HUES48 (cell line): ENCODE data around the gene REXO5.
"Not testable (repeated sequence)": the region's sequence is repeated elsewhere in the genome, so short reads cannot be mapped to it uniquely, and the experiment has no call there.

Source experiments
- H3K27ac ChIP-seq: one replicate; pipeline ENCODE4 v1.7.0; 2013; ENCODE audit warnings: low read depth, low read length, inconsistent platforms
- H3K27me3 ChIP-seq: 2 replicates; pipeline ENCODE4 v1.6.1; 2013; ENCODE audit warnings: mild to moderate bottlenecking, low read length; ENCODE audit not compliant: control insufficient read depth, insufficient read depth
- H3K36me3 ChIP-seq: 2 replicates; pipeline ENCODE4 v1.6.1; 2013; ENCODE audit warnings: low read length; ENCODE audit not compliant: control insufficient read depth, insufficient read depth
- H3K4me1 ChIP-seq: 2 replicates; pipeline ENCODE4 v1.6.1; 2013; ENCODE audit warnings: mild to moderate bottlenecking, low read length; ENCODE audit not compliant: control insufficient read depth, insufficient read depth
- H3K4me3 ChIP-seq: 2 replicates; pipeline ENCODE4 v1.5.1; 2013; ENCODE audit warnings: mild to moderate bottlenecking, low read depth, low read length
- H3K9ac ChIP-seq: 2 replicates; pipeline ENCODE4 v1.6.1; 2013; ENCODE audit warnings: mild to moderate bottlenecking, low read depth, low read length, moderate library complexity
- H3K9me3 ChIP-seq: 2 replicates; pipeline ENCODE4 v1.6.1; 2013; ENCODE audit warnings: low read length; ENCODE audit not compliant: control insufficient read depth, insufficient read depth

Gene REXO5

DNA sequence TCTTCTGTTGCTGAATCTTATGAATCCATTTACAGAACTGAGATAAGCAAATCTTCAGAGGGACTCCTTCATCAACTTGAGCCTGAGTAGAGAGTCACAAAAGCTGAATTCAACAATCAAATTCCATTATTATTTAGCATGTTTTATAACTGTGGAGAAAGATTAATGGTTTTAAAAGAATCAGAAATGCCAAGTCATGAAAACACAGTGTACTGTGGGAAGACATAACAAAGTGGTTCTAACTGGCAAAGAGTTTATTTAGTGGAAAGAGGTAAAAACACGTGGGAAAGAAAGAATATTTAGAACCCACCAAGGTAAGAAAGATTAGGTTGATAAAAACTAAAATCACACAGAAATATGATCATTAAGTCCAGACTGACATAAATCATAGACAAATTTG is 5.0 kb upstream of the REXO5 start:
- Histone ChIP-seq H3K4me3 (no peak overlapping the region), H3K9ac (no peak overlapping the region), H3K27me3 (no peaks in the 10 kb centered on the region), H3K4me1 (no peaks in the 10 kb centered on the region), H3K36me3 (peaks cover 39% of the 10 kb centered on the region), H3K9me3 (no peaks in the 10 kb centered on the region), H3K27ac (no peak overlapping the region)

DNA sequence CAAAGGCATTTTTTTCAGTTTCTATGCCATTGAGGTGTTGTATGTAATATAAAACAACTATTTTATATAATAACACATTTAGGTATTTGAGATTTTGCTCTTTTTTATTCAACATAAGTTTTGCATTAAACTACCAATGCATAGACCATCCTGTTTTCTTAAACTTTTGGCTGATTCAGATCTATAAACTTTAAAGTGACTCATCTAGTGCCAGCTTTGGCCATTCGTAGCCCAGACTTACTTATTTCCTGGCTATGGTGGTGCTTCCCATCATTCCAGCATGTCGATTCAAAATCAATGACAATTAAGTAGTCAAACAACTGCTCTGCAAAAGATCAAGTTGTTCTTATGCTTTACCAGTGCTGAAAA is 3.2 kb upstream of the REXO5 start:
- Histone ChIP-seq H3K36me3 (peaks cover 24% of the 10 kb centered on the region), H3K9ac (no peak overlapping the region), H3K4me3 (no peak overlapping the region), H3K4me1 (peaks cover 5% of the 10 kb centered on the region), H3K27me3 (no peaks in the 10 kb centered on the region), H3K27ac (no peak overlapping the region), H3K9me3 (no peaks in the 10 kb centered on the region)

DNA sequence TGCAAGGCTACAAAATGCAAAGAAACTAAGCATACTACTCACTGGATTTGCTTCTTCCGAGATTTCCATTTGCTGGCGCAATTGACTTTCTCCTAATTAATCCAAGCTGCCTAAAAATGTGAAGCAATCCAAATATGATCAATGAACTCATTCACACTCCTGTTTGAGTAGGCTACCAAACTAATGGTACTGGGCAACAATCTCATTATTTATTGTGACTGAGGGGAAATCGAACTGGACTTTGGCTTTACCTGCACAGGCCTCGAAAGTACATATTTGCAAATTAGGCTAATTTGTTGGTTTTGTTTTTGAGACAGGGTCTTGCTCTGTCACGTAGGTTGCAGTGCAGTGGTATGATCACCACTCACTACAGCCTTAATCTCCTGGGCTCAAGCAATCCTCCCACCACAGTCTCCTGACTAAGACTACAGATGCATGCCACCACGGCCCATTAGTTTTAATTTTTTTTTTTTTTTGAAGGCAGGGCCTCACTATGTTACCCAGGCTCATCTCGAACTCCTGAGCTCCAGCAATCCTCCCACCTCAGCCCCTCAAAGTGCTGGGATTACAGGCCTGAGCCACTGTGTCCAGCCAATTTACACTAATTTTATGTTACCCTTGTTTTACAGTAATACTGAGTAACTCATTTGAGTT is 2.6 kb upstream of the REXO5 start:
- H3K27me3 ChIP-seq, result no peaks in the 10 kb centered on the region
- H3K9ac ChIP-seq, result no peak overlapping the region
- H3K9me3 ChIP-seq, result no peaks in the 10 kb centered on the region
- no peak overlapping the region for H3K4me3 ChIP-seq
- peaks cover 19% of the 10 kb centered on the region for H3K36me3 ChIP-seq
- peaks cover 6% of the 10 kb centered on the region for H3K4me1 ChIP-seq
- H3K27ac ChIP-seq, result no peak overlapping the region

DNA sequence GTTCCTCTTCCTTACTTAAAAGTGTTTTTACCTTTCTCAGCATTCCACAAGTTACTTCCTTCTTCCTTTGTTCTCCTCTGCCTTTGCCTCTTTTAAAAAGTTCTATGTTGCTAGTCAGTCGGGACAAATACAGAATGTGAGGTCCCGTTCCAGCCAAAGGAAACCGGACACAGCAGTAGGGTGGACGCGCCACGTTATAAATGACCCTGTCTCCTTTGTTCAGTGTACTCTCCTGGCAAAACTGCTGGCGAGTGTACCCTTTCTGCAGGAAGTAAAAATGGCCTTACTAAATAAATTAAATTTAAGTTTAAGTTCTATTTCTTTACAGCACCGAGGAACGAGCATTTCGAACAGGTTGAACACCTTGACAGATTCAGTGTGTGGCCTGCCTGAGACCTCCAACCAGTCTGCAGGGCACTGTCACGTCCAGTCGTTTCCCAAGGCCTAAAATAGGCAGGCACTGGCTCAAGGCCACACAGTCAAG is 601 bp upstream of the REXO5 start:
- H3K36me3 ChIP-seq, H3K27me3 ChIP-seq, H3K9me3 ChIP-seq, H3K4me1 ChIP-seq: not testable (repeated sequence)
- H3K9ac ChIP-seq, result peak overlapping the region; percentile 75
- H3K4me3 ChIP-seq, result peak overlapping the region; percentile 84
- H3K27ac ChIP-seq, result peak overlapping the region; percentile 93

DNA sequence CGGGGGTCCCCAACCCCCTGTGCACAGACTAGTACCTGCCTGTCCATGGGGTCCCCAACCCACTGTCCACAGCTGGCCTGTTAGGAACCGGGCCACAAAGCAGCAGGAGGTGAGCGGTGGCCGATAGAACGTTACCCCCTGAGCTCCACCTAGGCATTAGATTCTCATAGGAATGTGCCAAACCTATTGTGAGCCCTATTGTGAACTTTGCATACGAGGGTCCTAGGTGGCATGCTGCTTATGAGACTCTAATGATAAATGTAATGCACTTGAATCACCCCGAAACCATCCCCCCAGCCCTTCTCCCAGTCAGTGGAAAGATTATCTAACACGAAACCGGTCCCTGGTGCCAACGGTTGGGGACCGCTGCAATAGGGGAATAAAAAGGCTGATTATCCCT is 1.5 kb downstream of the REXO5 start:
- Histone ChIP-seq H3K27ac (no peak overlapping the region), H3K9ac (0 out of 2 replicates have a peak overlapping the region, but pooled peaks have one; percentile 5), H3K4me3 (no peak overlapping the region)

DNA sequence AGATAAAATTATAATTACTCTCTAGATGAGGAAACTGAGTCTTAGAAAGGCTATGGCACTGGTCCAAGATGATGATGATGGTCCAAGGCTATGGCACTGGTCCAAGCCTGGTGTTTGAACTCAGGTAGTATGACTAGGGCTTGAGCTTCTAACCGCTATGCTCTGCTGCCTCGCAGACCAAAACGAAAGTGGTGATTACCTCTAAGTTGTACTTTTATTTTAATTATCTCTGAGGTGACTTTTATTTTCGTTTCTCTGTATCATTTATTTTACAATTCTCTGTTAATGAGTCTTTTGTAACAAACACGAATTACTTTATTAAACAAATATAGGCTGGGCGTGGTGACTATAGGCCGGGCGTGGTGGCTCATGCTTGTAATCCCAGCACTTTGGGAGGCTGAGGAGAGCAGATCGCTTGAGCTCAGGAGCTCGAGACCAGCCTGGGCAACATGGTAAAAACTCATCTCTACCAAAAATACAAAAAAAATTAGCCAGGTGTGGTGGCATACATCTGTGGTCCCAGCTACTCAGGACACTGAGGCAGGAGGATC is 5.6 kb downstream of the REXO5 start:
- Histone ChIP-seq H3K36me3 (peaks cover 25% of the 10 kb centered on the region), H3K9me3 (no peaks in the 10 kb centered on the region), H3K4me3 (no peak overlapping the region), H3K9ac (no peak overlapping the region), H3K27me3 (no peaks in the 10 kb centered on the region), H3K27ac (no peak overlapping the region), H3K4me1 (peaks cover 6% of the 10 kb centered on the region)

More for the DNA sequence above, 1.5 kb downstream of the REXO5 start:
- peaks cover 2% of the 10 kb centered on the region; the same call in 1 of the 2 replicates for H3K36me3 ChIP-seq
- H3K9me3 ChIP-seq, result no peaks in the 10 kb centered on the region
- no peaks in the 10 kb centered on the region for H3K27me3 ChIP-seq
- H3K4me1 ChIP-seq, result peaks cover 6% of the 10 kb centered on the region

DNA sequence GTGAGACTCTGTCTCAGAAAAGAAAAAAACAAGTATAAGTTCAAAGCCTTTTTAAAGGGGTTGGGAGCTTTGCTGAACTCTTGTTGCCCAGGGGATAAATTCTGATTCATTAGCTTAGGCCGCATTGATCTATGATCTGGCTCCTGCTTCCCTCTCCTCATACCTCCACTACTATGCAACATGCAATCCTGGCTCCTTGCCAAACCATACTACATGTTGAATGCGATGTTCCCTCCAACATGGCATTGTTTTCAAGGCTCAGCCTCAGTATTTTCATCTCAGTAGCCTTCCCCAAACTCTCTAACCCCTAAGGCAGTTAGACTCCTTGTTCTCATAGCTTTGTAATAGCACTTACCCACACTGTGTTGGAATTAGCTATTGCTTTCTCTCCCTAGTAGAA is 6.2 kb downstream of the REXO5 start:
- Histone ChIP-seq H3K36me3 (peaks cover 30% of the 10 kb centered on the region), H3K9ac (no peak overlapping the region), H3K4me3 (no peak overlapping the region), H3K4me1 (peaks cover 6% of the 10 kb centered on the region), H3K27me3 (no peaks in the 10 kb centered on the region), H3K27ac (no peak overlapping the region), H3K9me3 (no peaks in the 10 kb centered on the region)

DNA sequence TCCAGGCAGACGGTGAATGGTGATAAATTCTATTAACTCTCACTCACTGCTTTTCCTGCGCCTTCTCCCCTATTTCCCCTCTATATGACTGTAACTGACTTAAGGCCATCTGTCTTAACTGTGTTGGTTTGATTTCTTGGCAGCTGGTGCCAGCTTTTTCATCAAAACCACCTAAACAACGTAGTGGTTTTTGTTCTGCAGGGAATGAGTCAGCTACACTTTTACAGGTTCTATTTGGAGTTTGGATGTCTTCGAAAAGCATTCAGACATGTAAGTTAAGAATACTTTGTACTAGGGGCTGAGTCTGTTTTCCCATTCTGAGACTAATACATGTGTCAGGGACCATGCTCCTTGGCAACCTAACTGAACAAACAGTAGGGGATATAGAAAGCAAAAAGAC is 8.5 kb downstream of the REXO5 start:
- Histone ChIP-seq H3K27me3 (no peaks in the 10 kb centered on the region), H3K4me1 (no peaks in the 10 kb centered on the region), H3K27ac (no peak overlapping the region), H3K9me3 (no peaks in the 10 kb centered on the region), H3K36me3 (peaks cover 34% of the 10 kb centered on the region), H3K4me3 (no peak overlapping the region), H3K9ac (no peak overlapping the region)

DNA sequence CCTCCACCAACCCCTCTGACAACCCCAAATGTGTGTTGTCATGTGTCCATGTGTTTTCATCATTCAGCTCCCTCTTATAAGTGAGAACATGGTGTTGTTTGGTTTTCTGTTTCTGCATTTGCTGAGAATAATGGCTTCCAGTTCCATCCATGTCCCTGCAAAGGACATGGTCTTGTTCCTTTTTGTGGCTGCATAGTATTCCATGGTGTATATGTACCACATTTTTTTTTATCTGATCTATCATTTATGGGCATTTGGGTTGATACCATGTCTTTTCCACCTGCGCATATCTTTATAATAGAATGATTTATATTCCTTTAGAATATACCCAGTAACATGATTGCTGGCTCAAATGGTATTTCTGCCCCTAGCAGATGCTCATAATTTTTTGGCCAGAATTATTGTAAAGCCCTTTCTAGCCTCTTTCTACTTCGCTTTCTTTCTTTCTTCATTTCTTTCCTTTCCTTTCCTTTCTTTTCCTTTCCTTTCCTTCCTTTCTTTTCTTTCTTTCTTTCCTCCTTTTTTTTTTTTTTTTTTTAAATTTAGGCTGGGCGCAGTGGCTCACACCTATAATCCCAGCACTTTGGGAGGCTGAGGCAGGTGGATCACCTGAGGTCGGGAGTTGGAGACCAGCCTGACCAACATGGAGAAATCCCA is 12.7 kb downstream of the REXO5 start:
- H3K9me3 ChIP-seq, result no peaks in the 10 kb centered on the region
- H3K4me1 ChIP-seq, result no peaks in the 10 kb centered on the region
- peaks cover 60% of the 10 kb centered on the region for H3K36me3 ChIP-seq
- no peaks in the 10 kb centered on the region for H3K27me3 ChIP-seq
- no peak overlapping the region for H3K9ac ChIP-seq
- no peak overlapping the region for H3K27ac ChIP-seq
- no peak overlapping the region for H3K4me3 ChIP-seq

DNA sequence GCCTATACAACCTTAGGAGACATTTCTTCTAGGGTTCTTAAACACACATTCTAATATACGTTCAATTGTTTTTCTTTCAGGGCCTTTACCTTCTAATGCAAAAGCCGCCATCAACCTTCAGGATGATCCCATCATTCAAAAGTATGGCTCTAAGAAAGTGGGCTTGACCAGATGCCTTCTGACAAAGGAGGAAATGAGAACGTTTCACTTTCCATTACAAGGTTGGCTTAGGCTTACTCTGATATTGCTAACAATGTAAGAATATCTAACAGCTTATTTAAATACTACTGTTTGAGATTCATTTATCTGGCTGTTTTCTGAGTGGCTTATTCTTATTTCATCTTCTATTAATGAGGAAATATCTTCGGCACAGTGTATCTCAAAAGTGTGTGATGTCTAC is 15.4 kb downstream of the REXO5 start:
- H3K27me3 ChIP-seq, result no peaks in the 10 kb centered on the region

DNA sequence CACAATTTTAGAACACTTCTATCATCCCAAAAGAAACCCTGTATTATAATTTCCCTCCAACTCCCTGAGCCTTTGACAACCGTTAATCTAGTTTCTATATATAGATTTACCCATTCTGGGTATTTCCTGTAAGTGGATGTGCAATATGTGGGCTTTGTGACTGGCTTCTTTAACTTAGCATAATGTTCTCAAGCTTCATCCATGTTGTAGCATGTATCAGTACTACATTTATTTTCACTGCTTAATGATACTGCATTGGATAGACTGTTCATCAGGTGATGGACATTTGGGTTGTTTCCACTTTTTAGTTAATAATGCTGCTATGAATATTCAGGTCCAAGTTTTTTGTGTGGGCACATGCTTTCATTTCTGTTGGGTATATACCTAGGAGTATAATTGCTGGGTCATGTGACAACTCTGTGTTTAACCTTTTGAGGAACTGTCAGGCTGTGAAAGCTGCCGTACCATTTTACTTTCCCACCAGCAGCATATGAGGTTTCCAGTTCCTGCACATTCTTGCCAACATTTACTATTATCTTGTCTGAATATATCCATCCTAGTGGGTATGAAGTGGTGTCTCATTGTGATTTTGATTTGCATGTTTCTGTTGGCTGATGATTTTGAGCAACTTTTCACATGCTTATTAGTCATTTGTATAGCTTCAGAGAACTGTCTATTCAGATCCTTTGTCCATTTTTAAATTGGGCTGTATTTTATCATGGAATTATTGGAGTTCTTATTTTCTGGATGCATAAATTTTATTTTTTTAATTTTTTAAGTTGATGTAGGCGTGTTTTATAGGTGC is 16.4 kb downstream of the REXO5 start:
- Histone ChIP-seq H3K4me1 (no peaks in the 10 kb centered on the region), H3K36me3 (peaks cover 59% of the 10 kb centered on the region), H3K27ac (no peak overlapping the region), H3K27me3 (no peaks in the 10 kb centered on the region), H3K9me3 (no peaks in the 10 kb centered on the region), H3K4me3 (no peak overlapping the region), H3K9ac (no peak overlapping the region)

More for the DNA sequence above, 15.4 kb downstream of the REXO5 start:
- no peak overlapping the region for H3K27ac ChIP-seq
- no peaks in the 10 kb centered on the region for H3K9me3 ChIP-seq
- no peak overlapping the region for H3K9ac ChIP-seq
- no peak overlapping the region for H3K4me3 ChIP-seq
- peaks cover 57% of the 10 kb centered on the region for H3K36me3 ChIP-seq
- no peaks in the 10 kb centered on the region for H3K4me1 ChIP-seq
